NCI-H82 treated with DMSO at 0.1 percent for 48 hours (cell line): ENCODE results near the gene ZSCAN21.

Experiments used
- DNase-seq: peaks from one replicate; lab custom pipeline; 2025; ENCODE audit not compliant: unreplicated experiment; lab: John Stamatoyannopoulos, UW

The ZSCAN21 gene

GRCh38 chr7:100098913-100099312, 49.3 kb downstream of the ZSCAN21 start:
- DNase-seq = no peak

- DNase-seq = no peak
Observed at GRCh38 chr7:100099452-100099851, 49.9 kb downstream of the ZSCAN21 start.

DNA sequence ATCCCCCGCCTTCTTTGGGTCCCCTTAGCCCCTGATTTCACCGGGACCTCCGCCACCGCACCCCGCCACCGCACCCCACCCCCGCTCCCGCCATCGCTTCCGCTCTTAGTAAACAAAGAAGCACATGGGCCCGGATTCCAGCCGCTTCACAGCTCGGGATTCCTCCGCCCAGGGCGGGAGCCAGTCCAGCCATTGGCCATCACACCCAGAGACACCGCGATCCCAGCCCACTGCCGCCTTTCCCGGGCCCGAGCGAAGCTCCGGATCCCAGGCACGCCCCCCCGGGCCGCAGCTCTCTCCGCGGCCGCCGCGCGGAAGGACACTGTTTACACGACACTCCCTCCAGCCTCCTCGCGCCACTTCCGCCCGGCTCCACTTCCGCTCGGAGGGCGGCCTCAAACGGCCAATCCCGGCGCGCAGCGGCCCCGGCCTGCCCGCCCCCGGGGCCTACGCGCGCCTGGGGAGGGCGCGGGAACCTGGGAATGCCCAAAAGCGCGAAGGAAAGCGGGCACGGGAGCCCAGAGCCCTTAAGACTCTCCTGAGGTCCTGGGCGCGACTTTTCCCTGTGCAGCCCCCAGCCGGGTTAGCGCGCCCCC, 50.9 kb downstream of the ZSCAN21 start:
- DNase-seq = peak; percentile 63

- peak; percentile 96 for DNase-seq
Observed at GRCh38 chr7:100101016-100101862, 51.7 kb downstream of the ZSCAN21 start, which contains the start of the genes AP4M1 and MCM7. Gene AP4M1 (plus strand): TSS chr7:100101643. CDS start chr7:100101715, 72 bp downstream. Gene MCM7 (minus strand): TSS chr7:100101397. CDS start chr7:100101294, 103 bp downstream.

GRCh38 chr7:100102950-100103840, 53.6 kb downstream of the ZSCAN21 start:
- DNase-seq = no peak

GRCh38 chr7:100105534-100105933, 56.0 kb downstream of the ZSCAN21 start:
- no peak for DNase-seq

- no peak for DNase-seq
Observed at GRCh38 chr7:100106633-100107032, 57.1 kb downstream of the ZSCAN21 start.

GRCh38 chr7:100107125-100107737, 57.7 kb downstream of the ZSCAN21 start:
- DNase-seq = no peak

DNA sequence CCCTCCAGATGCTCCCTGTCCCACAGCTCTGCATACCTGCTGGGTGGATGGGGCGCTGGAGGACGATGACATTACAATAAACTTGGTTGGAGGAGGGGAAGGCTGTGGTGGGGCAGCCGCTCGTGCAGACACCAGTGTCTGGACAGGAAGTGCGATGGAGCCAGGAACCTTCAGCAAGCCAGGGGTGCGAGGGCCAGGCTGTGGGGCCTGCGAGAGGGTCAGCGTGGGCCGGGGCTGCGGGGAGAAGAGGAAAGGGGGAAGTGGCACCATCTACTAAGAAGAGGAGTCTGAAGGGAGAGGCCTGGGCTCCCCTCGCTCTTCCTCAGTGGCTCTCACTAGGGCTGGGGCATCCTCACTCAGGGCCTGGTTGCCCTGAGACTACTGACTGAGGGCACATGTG, 58.3 kb downstream of the ZSCAN21 start:
- no peak for DNase-seq

GRCh38 chr7:100109521-100110163, 60.1 kb downstream of the ZSCAN21 start:
- no peak for DNase-seq

DNA sequence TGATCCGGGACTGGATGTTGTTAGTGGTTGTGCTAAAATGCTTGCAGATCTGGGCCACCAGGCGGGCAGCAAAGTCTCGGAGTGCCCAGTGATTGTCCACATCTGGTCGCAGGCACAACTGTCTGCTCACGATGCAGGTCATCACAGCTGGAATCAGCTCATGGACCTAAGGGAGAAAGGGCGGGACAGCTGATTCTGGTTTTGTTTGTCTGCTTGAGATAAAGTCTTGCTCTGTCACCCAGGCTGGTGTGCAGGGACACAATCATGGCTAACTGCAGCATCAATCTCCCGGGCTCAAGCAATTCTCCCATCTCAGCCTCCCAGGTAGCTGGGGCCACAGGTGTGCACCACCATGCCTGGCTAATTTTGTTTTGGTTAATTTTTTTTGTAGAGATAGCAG, 61.6 kb downstream of the ZSCAN21 start:
- DNase-seq = no peak

- DNase-seq = no peak
Observed at GRCh38 chr7:100111914-100112313, 62.3 kb downstream of the ZSCAN21 start.
